ENCODE results near the gene KRTAP4-6. TPM values are rescaled to one million over a fixed set of nuclear protein-coding genes. Genes with fewer than 3 reads are reported as not detected.
"Not testable (repeated sequence)": the region's sequence is repeated elsewhere in the genome, so short reads cannot be mapped to it uniquely, and the experiment has no call there.

KRTAP4-6 gene
- total RNA-seq, 1 donor from 2014 or later, result not detected

- no peak within 1 kb of the TSS for H3K4me3 ChIP-seq
- TF ChIP-seq CTCF (IDR thresholded peaks at IDR 0.05), result no peak
- intact Hi-C loops (cut with DNase I), result no loop called here
- no peaks in the 10 kb centered on the region for H3K9me3 ChIP-seq
- no peak for DNase-seq (ENCODE audit: low spot score in 2 of 2)
- H3K4me1 ChIP-seq, result no peaks in the 10 kb centered on the region
- no peak within 1 kb of the TSS for H3K27ac ChIP-seq
- no peaks in the 10 kb centered on the region for H3K36me3 ChIP-seq
- no peaks in the 10 kb centered on the region for H3K27me3 ChIP-seq
Observed at GRCh38 chr17:41101586-41102259, 38.6 kb downstream of the KRTAP4-6 start, which contains the start of gene KRTAP4-16. Gene KRTAP4-16 (minus strand): TSS chr17:41102209. CDS start chr17:41102209, 0 bp downstream.

- H3K9me3 ChIP-seq; DNase-seq (ENCODE audit: low spot score in 2 of 2); intact Hi-C loops (cut with DNase I): not testable (repeated sequence)
Observed at GRCh38 chr17:41099682-41100480, 40.5 kb downstream of the KRTAP4-6 start.

GRCh38 chr17:41098481-41098880, 41.9 kb downstream of the KRTAP4-6 start:
- Histone ChIP-seq H3K4me1 (no peaks in the 10 kb centered on the region), H3K27me3 (no peaks in the 10 kb centered on the region), H3K4me3 (no peak overlapping the region), H3K36me3 (no peaks in the 10 kb centered on the region), H3K9me3 (no peaks in the 10 kb centered on the region), H3K27ac (no peak overlapping the region)
- intact Hi-C loops (cut with DNase I), result no loop called here
- TF ChIP-seq CTCF (IDR thresholded peaks at IDR 0.05), result no peak
- no peak for DNase-seq (ENCODE audit: low spot score in 2 of 2)

More at GRCh38 chr17:41099682-41100480, 40.5 kb downstream of the KRTAP4-6 start:
- H3K27ac ChIP-seq, H3K4me1 ChIP-seq, H3K36me3 ChIP-seq, H3K4me3 ChIP-seq, H3K27me3 ChIP-seq: not testable (repeated sequence)

GRCh38 chr17:41098042-41098441, 42.3 kb downstream of the KRTAP4-6 start, which contains the start of gene KRTAP4-8:
Gene KRTAP4-8 (minus strand): TSS chr17:41098142. CDS start chr17:41098084, 58 bp downstream.
- no peak for TF ChIP-seq CTCF (IDR thresholded peaks at IDR 0.05)
- Histone ChIP-seq H3K36me3 (no peaks in the 10 kb centered on the region), H3K9me3 (no peaks in the 10 kb centered on the region), H3K4me1 (no peaks in the 10 kb centered on the region), H3K4me3 (no peak within 1 kb of the TSS), H3K27me3 (no peaks in the 10 kb centered on the region), H3K27ac (no peak within 1 kb of the TSS)
- intact Hi-C loops (cut with DNase I), result no loop called here
- DNase-seq (ENCODE audit: low spot score in 2 of 2), result no peak

- H3K4me3 ChIP-seq, result no peak overlapping the region
- no peak for DNase-seq (ENCODE audit: low spot score in 2 of 2)
- H3K27me3 ChIP-seq, result no peaks in the 10 kb centered on the region
- no peaks in the 10 kb centered on the region for H3K4me1 ChIP-seq
- intact Hi-C loops (cut with DNase I), result no loop called here
- no peaks in the 10 kb centered on the region for H3K36me3 ChIP-seq
- H3K9me3 ChIP-seq, result no peaks in the 10 kb centered on the region
- H3K27ac ChIP-seq, result no peak overlapping the region
- TF ChIP-seq CTCF (IDR thresholded peaks at IDR 0.05), result no peak
Observed at GRCh38 chr17:41096055-41096454, 44.3 kb downstream of the KRTAP4-6 start.

Other genes starting within 250 kb of the KRTAP4-6 start
- not detected for gene KRT23, start 202.9 kb downstream of the KRTAP4-6 start, total RNA-seq
- gene KRT39, start 173.6 kb downstream of the KRTAP4-6 start, total RNA-seq, result not detected
- not detected for gene KRT40, start 156.2 kb downstream of the KRTAP4-6 start, total RNA-seq
- not detected for gene KRTAP3-3, start 146.4 kb downstream of the KRTAP4-6 start, total RNA-seq
- not detected for gene KRTAP3-2, start 140.6 kb downstream of the KRTAP4-6 start, total RNA-seq
- not detected for gene KRTAP3-1, start 131.4 kb downstream of the KRTAP4-6 start, total RNA-seq
- gene KRTAP1-5, start 113.3 kb downstream of the KRTAP4-6 start, total RNA-seq, result not detected
- not detected for gene KRTAP1-4, start 110.3 kb downstream of the KRTAP4-6 start, total RNA-seq
- gene KRTAP1-3, start 105.7 kb downstream of the KRTAP4-6 start, total RNA-seq, result not detected
- gene KRTAP1-1, start 99.1 kb downstream of the KRTAP4-6 start, total RNA-seq, result not detected
- gene KRTAP2-1, start 93.2 kb downstream of the KRTAP4-6 start, total RNA-seq, result not detected
- not detected for gene KRTAP2-2, start 85.3 kb downstream of the KRTAP4-6 start, total RNA-seq
- not detected for gene KRTAP2-3, start 80.4 kb downstream of the KRTAP4-6 start, total RNA-seq
- not detected for gene KRTAP2-4, start 74.7 kb downstream of the KRTAP4-6 start, total RNA-seq
- not detected for gene KRTAP4-7, start 56.4 kb downstream of the KRTAP4-6 start, total RNA-seq
- gene KRTAP4-8, start 42.4 kb downstream of the KRTAP4-6 start, total RNA-seq, result not detected
- not detected for gene KRTAP4-16, start 38.3 kb downstream of the KRTAP4-6 start, total RNA-seq
- not detected for gene KRTAP4-9, start 35.2 kb downstream of the KRTAP4-6 start, total RNA-seq
- gene KRTAP4-11, start 22.2 kb downstream of the KRTAP4-6 start, total RNA-seq, result not detected
- not detected for gene KRTAP4-12, start 16.4 kb downstream of the KRTAP4-6 start, total RNA-seq
- not detected for gene KRTAP4-5, start 9.3 kb upstream of the KRTAP4-6 start, total RNA-seq
- not detected for gene KRTAP4-4, start 20.2 kb upstream of the KRTAP4-6 start, total RNA-seq
- gene KRTAP4-3, start 27.7 kb upstream of the KRTAP4-6 start, total RNA-seq, result not detected
- not detected for gene KRTAP4-2, start 37.7 kb upstream of the KRTAP4-6 start, total RNA-seq
- not detected for gene KRTAP4-1, start 44.4 kb upstream of the KRTAP4-6 start, total RNA-seq
- gene KRTAP9-1, start 49.3 kb upstream of the KRTAP4-6 start, total RNA-seq, result not detected
- not detected for gene KRTAP9-2, start 86.1 kb upstream of the KRTAP4-6 start, total RNA-seq
- gene KRTAP9-3, start 91.9 kb upstream of the KRTAP4-6 start, total RNA-seq, result not detected
- not detected for gene KRTAP9-8, start 97.5 kb upstream of the KRTAP4-6 start, total RNA-seq
- not detected for gene KRTAP9-4, start 109.1 kb upstream of the KRTAP4-6 start, total RNA-seq
- not detected for gene KRTAP9-9, start 114.8 kb upstream of the KRTAP4-6 start, total RNA-seq
- not detected for gene KRTAP9-6, start 124.8 kb upstream of the KRTAP4-6 start, total RNA-seq
- not detected for gene KRTAP9-7, start 135.2 kb upstream of the KRTAP4-6 start, total RNA-seq
- gene KRTAP29-1, start 162.3 kb upstream of the KRTAP4-6 start, total RNA-seq, result not detected
- gene KRTAP16-1, start 168.8 kb upstream of the KRTAP4-6 start, total RNA-seq, result not detected
- not detected for gene KRTAP17-1, start 175.2 kb upstream of the KRTAP4-6 start, total RNA-seq
- gene KRT33A, start 210.3 kb upstream of the KRTAP4-6 start, total RNA-seq, result not detected
- not detected for gene KRT33B, start 229.3 kb upstream of the KRTAP4-6 start, total RNA-seq
- gene KRT34, start 241.8 kb upstream of the KRTAP4-6 start, total RNA-seq, result not detected

Data from ascending aorta (tissue), 2 donors.